ENCODE data around the gene LCA5L.

Gene LCA5L

GRCh38 chr21:39445321-39446269, at the start of gene LCA5L:
Gene LCA5L (minus strand): TSS chr21:39445778. CDS start chr21:39428493, 17,285 bp downstream.
- ATAC-seq, result peak; percentile 95
- DNase-seq, result peak; percentile 95

GRCh38 chr21:39489380-39489924, 43.9 kb upstream of the LCA5L start:
- DNase-seq (no peak), ATAC-seq (no peak)

- ATAC-seq (no peak), DNase-seq (no peak)
Measured at GRCh38 chr21:39484711-39485276, 39.2 kb upstream of the LCA5L start.

- ATAC-seq (no peak), DNase-seq (no peak)
Measured at GRCh38 chr21:39483917-39484316, 38.3 kb upstream of the LCA5L start.

GRCh38 chr21:39481886-39482285, 36.3 kb upstream of the LCA5L start:
- DNase-seq, result no peak

GRCh38 chr21:39480271-39480670, 34.7 kb upstream of the LCA5L start:
- no peak for DNase-seq
- no peak for ATAC-seq

More at GRCh38 chr21:39481886-39482285, 36.3 kb upstream of the LCA5L start:
- ATAC-seq, result no peak

- ATAC-seq, result no peak
- DNase-seq, result no peak
Measured at GRCh38 chr21:39479814-39480182, 34.2 kb upstream of the LCA5L start.

- ATAC-seq, result no peak
- DNase-seq, result no peak
Measured at GRCh38 chr21:39479164-39479813, 33.7 kb upstream of the LCA5L start.

GRCh38 chr21:39474611-39475010, 29.0 kb upstream of the LCA5L start:
- DNase-seq (no peak), ATAC-seq (no peak)

GRCh38 chr21:39472786-39473185, 27.2 kb upstream of the LCA5L start:
- ATAC-seq, result no peak
- no peak for DNase-seq

GRCh38 chr21:39471598-39471997, 26.0 kb upstream of the LCA5L start:
- no peak for ATAC-seq

GRCh38 chr21:39468559-39468958, 23.0 kb upstream of the LCA5L start:
- ATAC-seq (no peak), DNase-seq (no peak)

More at GRCh38 chr21:39471598-39471997, 26.0 kb upstream of the LCA5L start:
- no peak for DNase-seq

GRCh38 chr21:39467746-39468145, 22.2 kb upstream of the LCA5L start:
- DNase-seq (no peak), ATAC-seq (no peak)

GRCh38 chr21:39466584-39466983, 21.0 kb upstream of the LCA5L start:
- no peak for ATAC-seq
- DNase-seq, result no peak

GRCh38 chr21:39463308-39463707, 17.7 kb upstream of the LCA5L start:
- no peak for ATAC-seq
- DNase-seq, result no peak

GRCh38 chr21:39461419-39461818, 15.8 kb upstream of the LCA5L start:
- no peak for ATAC-seq

GRCh38 chr21:39456665-39457064, 11.1 kb upstream of the LCA5L start:
- ATAC-seq, result no peak
- DNase-seq, result no peak

More at GRCh38 chr21:39461419-39461818, 15.8 kb upstream of the LCA5L start:
- DNase-seq, result no peak

- ATAC-seq (no peak), DNase-seq (no peak)
Measured at GRCh38 chr21:39454949-39455668, 9.5 kb upstream of the LCA5L start.

GRCh38 chr21:39453571-39454179, 8.1 kb upstream of the LCA5L start:
- DNase-seq (no peak), ATAC-seq (no peak)

GRCh38 chr21:39452970-39453342, 7.4 kb upstream of the LCA5L start:
- ATAC-seq (no peak), DNase-seq (no peak)

GRCh38 chr21:39452207-39452969, 6.8 kb upstream of the LCA5L start:
- ATAC-seq (no peak), DNase-seq (no peak)
